ENCODE results near the gene AP2A2.

- TF ChIP-seq ATF3 (CRISPR knock-in tag; conservative IDR thresholded peaks at IDR 0.05), result no peak
- TF ChIP-seq FOXK1 (CRISPR knock-in tag; IDR thresholded peaks at IDR 0.05), result no peak
- TF ChIP-seq CTCF (IDR thresholded peaks at IDR 0.05), result no peak
- TF ChIP-seq HMGXB4 (CRISPR knock-in tag; IDR thresholded peaks at IDR 0.05), result no peak
- no peak for TF ChIP-seq ZSCAN18 (CRISPR knock-in tag; IDR thresholded peaks at IDR 0.05)
- no peak for TF ChIP-seq ZNF121 (CRISPR knock-in tag; IDR thresholded peaks at IDR 0.05)
- no peak for TF ChIP-seq E2F4 (CRISPR knock-in tag; IDR thresholded peaks at IDR 0.05; ENCODE audit: borderline replicate concordance, low read depth)
- no peak for TF ChIP-seq ZNF317 (CRISPR knock-in tag; IDR thresholded peaks at IDR 0.05; ENCODE audit: borderline replicate concordance, low read depth)
- no peak for TF ChIP-seq SP1 (CRISPR knock-in tag; conservative IDR thresholded peaks at IDR 0.05)
- no peak for TF ChIP-seq AFF4 (CRISPR knock-in tag; IDR thresholded peaks at IDR 0.05; ENCODE audit: borderline replicate concordance)
- no peak for TF ChIP-seq USF2 (CRISPR knock-in tag; IDR thresholded peaks at IDR 0.05)
Measured at GRCh38 chr11:1049431-1049891, 123.8 kb downstream of the AP2A2 start.

Data from WTC11 (cell line).